ENCODE results near the gene QSER1. TPM values are rescaled to one million over a fixed set of nuclear protein-coding genes. Genes with fewer than 3 reads are reported as not detected.

The QSER1 gene
- total RNA-seq (2022) (44.9 and 54.8 TPM in 2 replicates), Bru-seq, nascent RNA (percentile 92 among the genes with signal in this experiment), BruChase-seq, experiment 1, labeled RNA remaining after a 6-hour chase (percentile 92 among the genes with signal in this experiment), BruChase-seq, experiment 2, labeled RNA remaining after a 2-hour chase (percentile 95 among the genes with signal in this experiment)
- long read RNA-seq, partial matches to known transcripts = 2 of 10 reads
- long read RNA-seq, other reads (novel, unspliced or antisense) = 8 of 10 reads

DNA sequence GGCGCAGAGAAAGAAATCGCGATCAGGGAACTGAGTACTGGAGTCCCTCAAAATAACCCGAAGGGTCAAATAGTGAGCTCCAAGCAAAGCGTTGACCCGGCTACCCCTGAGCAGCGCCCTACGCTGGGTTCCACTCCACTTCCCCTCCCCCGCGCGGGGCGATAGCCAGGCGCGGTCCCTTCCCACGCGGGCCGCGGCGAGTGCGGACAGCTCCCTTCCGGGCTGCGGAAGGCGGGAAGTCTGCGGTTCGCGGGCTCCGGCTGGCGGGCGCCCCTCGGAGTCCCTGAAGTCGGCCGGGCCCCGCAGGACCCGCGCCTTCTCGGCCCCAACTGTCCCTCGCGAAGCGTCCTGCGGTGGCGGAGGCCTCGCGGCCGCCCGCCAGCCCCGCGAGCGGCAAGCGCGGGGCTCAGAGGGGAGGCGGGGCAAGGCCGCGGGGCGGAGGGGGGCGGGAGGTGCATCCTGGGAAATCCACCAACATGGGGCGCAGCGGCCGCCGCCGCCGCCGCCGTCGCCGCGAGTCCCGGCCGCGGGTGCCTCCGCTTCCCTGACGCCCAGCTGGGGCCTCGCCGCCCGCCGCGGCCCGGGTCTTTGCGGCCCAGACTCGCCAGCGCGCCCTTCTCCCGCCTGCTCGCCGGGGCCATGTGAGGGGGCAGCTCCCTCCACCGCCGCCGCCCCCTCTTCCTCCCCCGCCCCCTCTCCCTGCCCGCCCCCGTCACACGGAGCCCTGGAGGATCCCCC, at the start of gene QSER1:
TSS of gene QSER1 (plus strand) at position 457 of the 738 bp plus-strand sequence. CDS start 315 bp downstream, outside the sequence.
- intact Hi-C loops (cut with micrococcal nuclease; ENCODE audit: unreplicated experiment) = loop anchor here (5.0 to 10.0 kb wide), 2 partner anchors 70 to 172 kb away; no protein-coding TSS in a partner anchor
- Mint-ChIP-seq H3K36me3 (ENCODE audit: insufficient read depth, unreplicated experiment) (peaks cover 28% of the 10 kb centered on the region), H3K4me1 (ENCODE audit: low read depth, unreplicated experiment) (peaks cover 5% of the 10 kb centered on the region), H3K27me3 (ENCODE audit: unreplicated experiment) (no peaks in the 10 kb centered on the region), H3K9me3 (ENCODE audit: low read depth, unreplicated experiment) (no peaks in the 10 kb centered on the region), H3K27ac (ENCODE audit: unreplicated experiment) (peak within 1 kb of the TSS; percentile 96), H3K4me3 (ENCODE audit: low read depth, unreplicated experiment) (peak within 1 kb of the TSS; percentile 95)
- TF ChIP-seq, protein P1, sequence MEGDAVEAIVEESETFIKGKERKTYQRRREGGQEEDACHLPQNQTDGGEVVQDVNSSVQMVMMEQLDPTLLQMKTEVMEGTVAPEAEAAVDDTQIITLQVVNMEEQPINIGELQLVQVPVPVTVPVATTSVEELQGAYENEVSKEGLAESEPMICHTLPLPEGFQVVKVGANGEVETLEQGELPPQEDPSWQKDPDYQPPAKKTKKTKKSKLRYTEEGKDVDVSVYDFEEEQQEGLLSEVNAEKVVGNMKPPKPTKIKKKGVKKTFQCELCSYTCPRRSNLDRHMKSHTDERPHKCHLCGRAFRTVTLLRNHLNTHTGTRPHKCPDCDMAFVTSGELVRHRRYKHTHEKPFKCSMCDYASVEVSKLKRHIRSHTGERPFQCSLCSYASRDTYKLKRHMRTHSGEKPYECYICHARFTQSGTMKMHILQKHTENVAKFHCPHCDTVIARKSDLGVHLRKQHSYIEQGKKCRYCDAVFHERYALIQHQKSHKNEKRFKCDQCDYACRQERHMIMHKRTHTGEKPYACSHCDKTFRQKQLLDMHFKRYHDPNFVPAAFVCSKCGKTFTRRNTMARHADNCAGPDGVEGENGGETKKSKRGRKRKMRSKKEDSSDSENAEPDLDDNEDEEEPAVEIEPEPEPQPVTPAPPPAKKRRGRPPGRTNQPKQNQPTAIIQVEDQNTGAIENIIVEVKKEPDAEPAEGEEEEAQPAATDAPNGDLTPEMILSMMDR (IDR thresholded peaks at IDR 0.05; ENCODE audit: unreplicated experiment) = no peak
- CTCF ChIA-PET = interaction anchor here (0.5 to 1.4 kb wide), 5 partner anchors 17 to 86 kb away, joined by 3 to 5 read pairs (median 3); no protein-coding TSS in a partner anchor
- no TSS peak for BruUV-seq (replicated peaks)
- peak; percentile 75 for DNase-seq

DNA sequence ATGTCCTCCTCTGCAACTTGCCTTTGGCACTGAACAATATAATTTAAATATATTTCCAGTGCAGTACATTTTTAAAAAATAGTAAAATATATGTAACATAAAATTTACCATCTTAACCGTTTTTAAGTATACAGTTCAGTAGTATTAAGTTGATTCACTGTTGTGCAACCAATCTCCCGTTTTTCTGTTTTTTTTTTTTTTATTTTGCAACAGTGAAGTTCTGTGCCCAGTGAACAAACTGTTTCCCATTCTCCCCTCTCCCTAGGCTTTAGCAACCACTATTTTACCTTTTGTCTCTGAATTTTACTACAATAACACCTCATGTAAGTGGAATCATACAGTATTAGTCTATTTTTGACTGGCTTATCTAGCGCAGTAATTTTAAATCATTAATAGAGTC, 49.1 kb upstream of the QSER1 start:
- Mint-ChIP-seq H3K4me1 (ENCODE audit: low read depth, unreplicated experiment) (no peaks in the 10 kb centered on the region), H3K27me3 (ENCODE audit: unreplicated experiment) (no peaks in the 10 kb centered on the region), H3K9me3 (ENCODE audit: low read depth, unreplicated experiment) (no peaks in the 10 kb centered on the region), H3K36me3 (ENCODE audit: insufficient read depth, unreplicated experiment) (peaks cover 21% of the 10 kb centered on the region), H3K4me3 (ENCODE audit: low read depth, unreplicated experiment) (no peak overlapping the region), H3K27ac (ENCODE audit: unreplicated experiment) (no peak overlapping the region)
- CTCF ChIA-PET = interaction anchor here (0.5 kb wide), 1 partner anchor 85 kb away, joined by 4 read pairs; no protein-coding TSS in a partner anchor
- intact Hi-C loops (cut with micrococcal nuclease; ENCODE audit: unreplicated experiment) = no loop called here
- BruUV-seq (replicated peaks) = no TSS peak
- TF ChIP-seq, protein P1 (IDR thresholded peaks at IDR 0.05; ENCODE audit: unreplicated experiment) = no peak
- DNase-seq = no peak

DNA sequence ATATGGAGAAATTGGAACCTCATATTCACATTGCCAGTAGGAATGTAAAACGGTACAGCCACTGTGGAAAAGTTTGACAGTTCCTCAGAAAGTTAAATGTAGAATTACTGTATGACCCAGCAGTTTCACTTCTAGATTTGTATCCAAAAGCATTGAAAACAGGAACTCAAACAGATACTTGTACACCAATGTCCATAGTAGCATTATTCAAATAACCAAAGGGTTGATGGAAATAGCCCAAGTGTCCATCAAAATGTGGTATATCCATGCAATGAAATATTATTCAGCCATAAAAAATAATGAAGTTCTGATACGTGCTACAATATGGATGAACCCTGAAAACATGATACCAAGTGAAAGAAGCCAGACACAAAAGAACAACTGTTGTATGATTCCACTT, 45.1 kb upstream of the QSER1 start:
- BruUV-seq (replicated peaks) = no TSS peak
- H3K4me3 Mint-ChIP-seq (ENCODE audit: low read depth, unreplicated experiment) = no peak overlapping the region
- H3K9me3 Mint-ChIP-seq (ENCODE audit: low read depth, unreplicated experiment) = no peaks in the 10 kb centered on the region
- no peak for DNase-seq
- intact Hi-C loops (cut with micrococcal nuclease; ENCODE audit: unreplicated experiment) = no loop called here
- H3K27me3 Mint-ChIP-seq (ENCODE audit: unreplicated experiment) = no peaks in the 10 kb centered on the region
- TF ChIP-seq, protein P1 (IDR thresholded peaks at IDR 0.05; ENCODE audit: unreplicated experiment) = no peak
- H3K36me3 Mint-ChIP-seq (ENCODE audit: insufficient read depth, unreplicated experiment) = peaks cover 9% of the 10 kb centered on the region
- CTCF ChIA-PET = no interaction called here
- no peaks in the 10 kb centered on the region for H3K4me1 Mint-ChIP-seq (ENCODE audit: low read depth, unreplicated experiment)
- no peak overlapping the region for H3K27ac Mint-ChIP-seq (ENCODE audit: unreplicated experiment)

DNA sequence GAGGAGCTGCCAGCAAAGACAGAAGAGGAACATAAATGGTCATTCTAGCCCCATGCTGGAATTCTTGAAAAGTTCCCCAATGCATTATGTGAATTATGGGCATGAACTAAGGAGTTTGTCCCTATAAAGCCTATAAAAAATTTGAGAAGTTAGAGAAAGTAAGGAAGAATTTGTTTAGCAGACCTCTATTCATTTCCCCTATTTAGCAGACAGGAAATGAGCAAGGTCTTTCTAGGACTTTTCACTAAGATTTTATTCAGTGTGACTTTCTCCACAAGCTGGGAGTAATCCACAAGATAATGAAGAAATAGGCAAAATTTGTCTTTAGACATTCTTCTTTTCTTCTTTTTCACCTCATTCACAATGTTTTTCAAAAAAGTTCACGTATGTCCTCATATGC, 42.9 kb upstream of the QSER1 start:
- no peaks in the 10 kb centered on the region for H3K9me3 Mint-ChIP-seq (ENCODE audit: low read depth, unreplicated experiment)
- BruUV-seq (replicated peaks) = no TSS peak
- H3K27ac Mint-ChIP-seq (ENCODE audit: unreplicated experiment) = no peak overlapping the region
- DNase-seq = no peak
- TF ChIP-seq, protein P1 (IDR thresholded peaks at IDR 0.05; ENCODE audit: unreplicated experiment) = no peak
- intact Hi-C loops (cut with micrococcal nuclease; ENCODE audit: unreplicated experiment) = no loop called here
- H3K27me3 Mint-ChIP-seq (ENCODE audit: unreplicated experiment) = no peaks in the 10 kb centered on the region
- no peak overlapping the region for H3K4me3 Mint-ChIP-seq (ENCODE audit: low read depth, unreplicated experiment)
- no peaks in the 10 kb centered on the region for H3K4me1 Mint-ChIP-seq (ENCODE audit: low read depth, unreplicated experiment)
- CTCF ChIA-PET = no interaction called here
- H3K36me3 Mint-ChIP-seq (ENCODE audit: insufficient read depth, unreplicated experiment) = peaks cover 17% of the 10 kb centered on the region
